HEK293 (cell line): ENCODE data around the gene HOTAIR.

Experiments used
- CTCF ChIP-seq: fragments of 450-650 bp; formaldehyde crosslinking; IDR thresholded peaks from 2 replicates; pipeline ENCODE4 v1.5.1; 2016; ENCODE audit warnings: missing biosample characterization, missing genetic modification characterization
- GFI1B ChIP-seq: fragments of 450-650 bp; formaldehyde crosslinking; IDR thresholded peaks from 2 replicates; pipeline ENCODE4 v1.5.1; 2016; ENCODE audit warnings: missing biosample characterization, missing genetic modification characterization
- KLF1 ChIP-seq: fragments of 450-650 bp; formaldehyde crosslinking; IDR thresholded peaks from 2 replicates; pipeline ENCODE4 v1.5.1; 2016; ENCODE audit warnings: missing biosample characterization, missing genetic modification characterization
- KLF10 ChIP-seq: fragments of 450-650 bp; IDR thresholded peaks from 2 replicates; pipeline ENCODE4 v1.5.1; 2018; ENCODE audit warnings: missing biosample characterization, mild to moderate bottlenecking, missing genetic modification characterization
- SETDB1 ChIP-seq: IDR thresholded peaks from one replicate; pipeline ENCODE4 v1.6.1; 2017; ENCODE audit warnings: mild to moderate bottlenecking, low read length, moderate library complexity, mixed read lengths; ENCODE audit not compliant: insufficient read length
- YY2 ChIP-seq: fragments of 450-650 bp; formaldehyde crosslinking; IDR thresholded peaks from 2 replicates; pipeline ENCODE4 v1.5.1; 2016; ENCODE audit warnings: missing biosample characterization, missing genetic modification characterization
- ZBTB7A ChIP-seq: fragments of 450-650 bp; formaldehyde crosslinking; IDR thresholded peaks from 2 replicates; pipeline ENCODE4 v1.5.1; 2016; ENCODE audit warnings: low read depth, missing biosample characterization, missing genetic modification characterization
- ZIC2 ChIP-seq: fragments of 450-650 bp; formaldehyde crosslinking; IDR thresholded peaks from 2 replicates; pipeline ENCODE4 v1.5.1; 2016; ENCODE audit warnings: missing biosample characterization, missing genetic modification characterization
- ZNF132 ChIP-seq: fragments of 450-650 bp; formaldehyde crosslinking; IDR thresholded peaks from 2 replicates; pipeline ENCODE4 v1.5.1; 2017; ENCODE audit warnings: missing biosample characterization, missing genetic modification characterization, borderline replicate concordance
- ZNF2 ChIP-seq: fragments of 450-650 bp; formaldehyde crosslinking; IDR thresholded peaks from 2 replicates; pipeline ENCODE4 v1.5.1; 2016; ENCODE audit warnings: missing biosample characterization, missing genetic modification characterization
- ZNF24 ChIP-seq: fragments of 450-650 bp; formaldehyde crosslinking; IDR thresholded peaks from 2 replicates; pipeline ENCODE4 v1.5.1; 2016; ENCODE audit warnings: missing biosample characterization, missing genetic modification characterization
- ZNF354C ChIP-seq: fragments of 450-650 bp; formaldehyde crosslinking; IDR thresholded peaks from 2 replicates; pipeline ENCODE4 v1.5.1; 2016; ENCODE audit warnings: missing biosample characterization, missing genetic modification characterization, low read depth, borderline replicate concordance
- ZNF37A ChIP-seq: fragments of 450-650 bp; IDR thresholded peaks from 2 replicates; pipeline ENCODE4 v1.5.1; 2018; ENCODE audit warnings: missing biosample characterization, missing genetic modification characterization
- TF ChIP-seq, protein P1 (sequence below): fragments of 450-650 bp; formaldehyde crosslinking; IDR thresholded peaks from 2 replicates; pipeline ENCODE4 v1.5.0; 2017; ENCODE audit warnings: missing biosample characterization, missing genetic modification characterization, borderline replicate concordance

GRCh38 chr12:53976823-53977595, 2.3 kb upstream of the HOTAIR start:
- no peak for TF ChIP-seq CTCF (tag by site-specific recombination)
- no peak for TF ChIP-seq ZNF37A (tag by site-specific recombination)
- TF ChIP-seq, protein P1, sequence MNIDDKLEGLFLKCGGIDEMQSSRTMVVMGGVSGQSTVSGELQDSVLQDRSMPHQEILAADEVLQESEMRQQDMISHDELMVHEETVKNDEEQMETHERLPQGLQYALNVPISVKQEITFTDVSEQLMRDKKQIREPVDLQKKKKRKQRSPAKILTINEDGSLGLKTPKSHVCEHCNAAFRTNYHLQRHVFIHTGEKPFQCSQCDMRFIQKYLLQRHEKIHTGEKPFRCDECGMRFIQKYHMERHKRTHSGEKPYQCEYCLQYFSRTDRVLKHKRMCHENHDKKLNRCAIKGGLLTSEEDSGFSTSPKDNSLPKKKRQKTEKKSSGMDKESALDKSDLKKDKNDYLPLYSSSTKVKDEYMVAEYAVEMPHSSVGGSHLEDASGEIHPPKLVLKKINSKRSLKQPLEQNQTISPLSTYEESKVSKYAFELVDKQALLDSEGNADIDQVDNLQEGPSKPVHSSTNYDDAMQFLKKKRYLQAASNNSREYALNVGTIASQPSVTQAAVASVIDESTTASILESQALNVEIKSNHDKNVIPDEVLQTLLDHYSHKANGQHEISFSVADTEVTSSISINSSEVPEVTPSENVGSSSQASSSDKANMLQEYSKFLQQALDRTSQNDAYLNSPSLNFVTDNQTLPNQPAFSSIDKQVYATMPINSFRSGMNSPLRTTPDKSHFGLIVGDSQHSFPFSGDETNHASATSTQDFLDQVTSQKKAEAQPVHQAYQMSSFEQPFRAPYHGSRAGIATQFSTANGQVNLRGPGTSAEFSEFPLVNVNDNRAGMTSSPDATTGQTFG (tag by site-specific recombination) = no peak
- no peak for TF ChIP-seq KLF10 (tag by site-specific recombination)
- no peak for TF ChIP-seq ZNF354C
- no peak for TF ChIP-seq SETDB1
- TF ChIP-seq ZIC2 (tag by site-specific recombination) = no peak
- TF ChIP-seq YY2 (tag by site-specific recombination) = no peak
- TF ChIP-seq ZNF24 (tag by site-specific recombination) = no peak
- TF ChIP-seq ZNF2 (tag by site-specific recombination) = no peak
- no peak for TF ChIP-seq KLF1 (tag by site-specific recombination)
- TF ChIP-seq GFI1B = no peak
- no peak for TF ChIP-seq ZNF132 (tag by site-specific recombination)
- TF ChIP-seq ZBTB7A (tag by site-specific recombination) = no peak
